Activated CD4-positive, CD25-positive, alpha-beta regulatory T cell (primary cell): ENCODE measurements around the gene SV2B.

Experiments
- DNase-seq, 4 experiments: peaks; one replicate each; lab custom pipeline; 2025; lab: John Stamatoyannopoulos, UW

Gene SV2B

GRCh38 chr15:91270747-91271146 is 170.7 kb downstream of the SV2B start:
- no peak for DNase-seq

GRCh38 chr15:91271565-91272153 is 171.6 kb downstream of the SV2B start:
- DNase-seq: peak in 3 of 4 experiments; percentile 2 to 23 (median 14)

- DNase-seq: no peak
Measured at GRCh38 chr15:91275844-91276243, 175.8 kb downstream of the SV2B start.

- no peak for DNase-seq
Measured at GRCh38 chr15:91278951-91279350, 178.9 kb downstream of the SV2B start.

GRCh38 chr15:91279486-91279885 is 179.4 kb downstream of the SV2B start:
- DNase-seq: no peak

GRCh38 chr15:91281947-91282346 is 181.9 kb downstream of the SV2B start:
- DNase-seq: no peak

GRCh38 chr15:91282486-91282885 is 182.4 kb downstream of the SV2B start:
- no peak for DNase-seq

GRCh38 chr15:91283155-91283554 is 183.1 kb downstream of the SV2B start:
- no peak for DNase-seq

GRCh38 chr15:91284758-91285466 is 184.9 kb downstream of the SV2B start:
- DNase-seq: no peak

- no peak for DNase-seq
Measured at GRCh38 chr15:91289324-91289723, 189.3 kb downstream of the SV2B start.

- DNase-seq: no peak
Measured at GRCh38 chr15:91290553-91290952, 190.5 kb downstream of the SV2B start.

GRCh38 chr15:91291673-91292072 is 191.6 kb downstream of the SV2B start:
- DNase-seq: no peak

- DNase-seq: no peak
Measured at GRCh38 chr15:91294344-91294743, 194.3 kb downstream of the SV2B start.

- DNase-seq: no peak
Measured at GRCh38 chr15:91294795-91295194, 194.7 kb downstream of the SV2B start.

GRCh38 chr15:91298101-91298500 is 198.0 kb downstream of the SV2B start:
- no peak for DNase-seq

- no peak for DNase-seq
Measured at GRCh38 chr15:91302588-91303439, 202.8 kb downstream of the SV2B start.

GRCh38 chr15:91304210-91304609 is 204.2 kb downstream of the SV2B start:
- no peak for DNase-seq

- no peak for DNase-seq
Measured at GRCh38 chr15:91304786-91305185, 204.7 kb downstream of the SV2B start.

GRCh38 chr15:91306144-91306543 is 206.1 kb downstream of the SV2B start:
- DNase-seq: no peak

- DNase-seq: no peak
Measured at GRCh38 chr15:91307601-91308000, 207.5 kb downstream of the SV2B start.

GRCh38 chr15:91308199-91308598 is 208.1 kb downstream of the SV2B start:
- DNase-seq: no peak

- DNase-seq: no peak
Measured at GRCh38 chr15:91308855-91309254, 208.8 kb downstream of the SV2B start.

GRCh38 chr15:91311986-91312385 is 211.9 kb downstream of the SV2B start:
- peak in 1 of 4 experiments; percentile 6 for DNase-seq
